IMR-90 (cell line): ENCODE measurements around the gene PPM1H. TPM values are rescaled to one million over a fixed set of nuclear protein-coding genes. Genes with fewer than 3 reads are reported as not detected.

ENCODE experiments used
- ATAC-seq: fragments of 200-7000 bp; cut with Tn5 transposase; 2 replicates; pipeline ENCODE4 v1.9.1; 2020; ENCODE audit warnings: low read depth, mild to moderate bottlenecking, moderate library complexity
- BruUV-seq: library from RNA; stranded (reverse); fragments of 400-500 nt; replicated peaks from 2 replicates; lab custom pipeline; 2021; lab: Mats Ljungman, UMichigan
- CTCF ChIA-PET: fragments of 300-600 bp; formaldehyde crosslinking; extraction: SDS; loops from one replicate; lab custom pipeline; 2021; ENCODE audit warnings: antibody characterized with exemption; lab: Yijun Ruan, JAX
- POLR2A ChIA-PET: fragments of 300-600 bp; sonication (Branson Sonifier 250); formaldehyde crosslinking; loops from one replicate; lab custom pipeline; 2022; ENCODE audit warnings: antibody characterized with exemption; ENCODE audit not compliant: unreplicated experiment; lab: Charles Lee
- DNase-seq: peaks from one replicate; pipeline ENCODE4 v3.0.0; 2013
- H2AFZ ChIP-seq: replicated peaks from 2 replicates; pipeline ENCODE3; 2013; ENCODE audit warnings: low read length, mild to moderate bottlenecking; ENCODE audit not compliant: poor library complexity
- H2AK5ac ChIP-seq: 2 replicates; pipeline ENCODE4 v1.6.1; 2013; ENCODE audit warnings: low read depth, low read length, inconsistent platforms
- H2AK9ac ChIP-seq: replicated peaks from 2 replicates; pipeline ENCODE3; 2013; ENCODE audit warnings: mild to moderate bottlenecking, low read depth, low read length, moderate library complexity; ENCODE audit not compliant: poor library complexity
- H2BK120ac ChIP-seq: 2 replicates; pipeline ENCODE4 v1.6.1; 2013; ENCODE audit warnings: low read depth, low read length, inconsistent platforms
- H2BK15ac ChIP-seq: 3 replicates; pipeline ENCODE4 v1.6.1; 2013; ENCODE audit warnings: low read depth, low read length, inconsistent platforms
- H2BK20ac ChIP-seq: 2 replicates; pipeline ENCODE4 v1.6.1; 2013; ENCODE audit warnings: low read depth, mild to moderate bottlenecking, inconsistent platforms, low read length, moderate library complexity
- H2BK5ac ChIP-seq: 2 replicates; pipeline ENCODE4 v1.6.1; 2013; ENCODE audit warnings: mild to moderate bottlenecking, low read depth, low read length, inconsistent platforms; ENCODE audit not compliant: poor library complexity, severe bottlenecking
- H3K14ac ChIP-seq: replicated peaks from 2 replicates; pipeline ENCODE4 v1.6.1; 2013; ENCODE audit warnings: low read depth, low read length, inconsistent platforms
- H3K18ac ChIP-seq: 2 replicates; pipeline ENCODE4 v1.6.1; 2013; ENCODE audit warnings: low read depth, low read length, control low read depth
- H3K23ac ChIP-seq: 2 replicates; pipeline ENCODE4 v1.6.1; 2013; ENCODE audit warnings: low read depth, low read length, inconsistent platforms
- H3K27ac ChIP-seq: 2 replicates; pipeline ENCODE4 v1.5.1; 2013; ENCODE audit warnings: mild to moderate bottlenecking, control low read depth, low read length; ENCODE audit not compliant: insufficient read depth
- H3K27me3 ChIP-seq: 2 replicates; pipeline ENCODE4 v1.6.1; 2013; ENCODE audit warnings: low read length; ENCODE audit not compliant: control insufficient read depth, insufficient read depth
- H3K36me3 ChIP-seq: 2 replicates; pipeline ENCODE4 v1.6.1; 2013; ENCODE audit warnings: low read length, mixed read lengths; ENCODE audit not compliant: control insufficient read depth, insufficient read depth
- H3K4ac ChIP-seq: 2 replicates; pipeline ENCODE4 v1.6.1; 2013; ENCODE audit warnings: low read depth, low read length, inconsistent platforms
- H3K4me1 ChIP-seq: 2 replicates; pipeline ENCODE4 v1.6.1; 2013; ENCODE audit warnings: low read length, mixed read lengths; ENCODE audit not compliant: control insufficient read depth, insufficient read depth
- H3K4me2 ChIP-seq: 2 replicates; pipeline ENCODE4 v1.6.1; 2013; ENCODE audit warnings: low read depth, mild to moderate bottlenecking, control low read depth, low read length, moderate library complexity
- H3K4me3 ChIP-seq: 2 replicates; pipeline ENCODE4 v1.5.1; 2013; ENCODE audit warnings: low read depth, mild to moderate bottlenecking, control low read depth, low read length, moderate library complexity; ENCODE audit not compliant: insufficient read depth
- H3K56ac ChIP-seq: 2 replicates; pipeline ENCODE4 v1.6.1; 2013; ENCODE audit warnings: low read length, inconsistent platforms; ENCODE audit not compliant: insufficient read depth; ENCODE audit errors: extremely low read depth
- H3K79me1 ChIP-seq, 2 experiments: 2 replicates each; pipeline ENCODE4 v1.6.1; 2013; ENCODE audit warnings: low read length in 2 of 2, inconsistent platforms in 1 of 2, low read depth in 1 of 2
- H3K9ac ChIP-seq: 2 replicates; pipeline ENCODE4 v1.6.1; 2013; ENCODE audit warnings: low read depth, low read length, control low read depth
- H3K9me1 ChIP-seq: 2 replicates; pipeline ENCODE4 v1.6.1; 2013; ENCODE audit warnings: low read length, inconsistent platforms; ENCODE audit not compliant: insufficient read depth
- H3K9me3 ChIP-seq: 2 replicates; pipeline ENCODE4 v1.6.1; 2013; ENCODE audit warnings: low read length; ENCODE audit not compliant: control insufficient read depth, insufficient read depth
- H4K20me1 ChIP-seq: 2 replicates; pipeline ENCODE4 v1.6.1; 2013; ENCODE audit warnings: low read length, inconsistent platforms; ENCODE audit not compliant: insufficient read depth
- H4K5ac ChIP-seq: 2 replicates; pipeline ENCODE4 v1.6.1; 2013; ENCODE audit warnings: mild to moderate bottlenecking, low read depth, low read length, control low read depth
- H4K8ac ChIP-seq, 2 experiments: 2 replicates each; pipeline ENCODE4 v1.6.1; 2013; ENCODE audit warnings: low read depth in 2 of 2, low read length in 2 of 2, control low read depth in 1 of 2, inconsistent platforms in 1 of 2
- H4K91ac ChIP-seq: 2 replicates; pipeline ENCODE4 v1.6.1; 2013; ENCODE audit warnings: low read depth, low read length, inconsistent platforms; ENCODE audit not compliant: insufficient read depth
- BHLHE40 ChIP-seq: fragments of 150-350 bp; IDR thresholded peaks from 2 replicates; pipeline ENCODE4 v1.6.1; 2016; ENCODE audit warnings: mild to moderate bottlenecking, low read depth, low read length
- CEBPB ChIP-seq: IDR thresholded peaks from 2 replicates; pipeline ENCODE4 v1.6.1; 2012; ENCODE audit warnings: low read depth, low read length, improper control_type of control experiment
- CHD1 ChIP-seq: IDR thresholded peaks from 2 replicates; pipeline ENCODE4 v1.6.1; 2012; ENCODE audit warnings: low read depth, low read length, improper control_type of control experiment
- FOS ChIP-seq: fragments of 150-350 bp; IDR thresholded peaks from 2 replicates; pipeline ENCODE4 v1.6.1; 2016; ENCODE audit warnings: low read depth, low read length
- MAFK ChIP-seq: IDR thresholded peaks from 2 replicates; pipeline ENCODE4 v1.6.1; 2012; ENCODE audit warnings: low read depth, low read length, improper control_type of control experiment
- MAZ ChIP-seq: IDR thresholded peaks from 2 replicates; pipeline ENCODE4 v1.6.1; 2012; ENCODE audit warnings: low read depth, mild to moderate bottlenecking, low read length, improper control_type of control experiment, moderate library complexity, borderline replicate concordance
- MXI1 ChIP-seq: IDR thresholded peaks from 2 replicates; pipeline ENCODE4 v1.6.1; 2012; ENCODE audit warnings: low read depth, mild to moderate bottlenecking, low read length, moderate library complexity, borderline replicate concordance
- NFE2L2 ChIP-seq: fragments of 150-350 bp; IDR thresholded peaks from 2 replicates; pipeline ENCODE4 v1.6.1; 2016; ENCODE audit warnings: low read depth, mild to moderate bottlenecking, low read length
- POLR2A ChIP-seq: IDR thresholded peaks from 2 replicates; pipeline ENCODE4 v1.6.1; 2012; ENCODE audit warnings: mild to moderate bottlenecking, low read depth, low read length
- RAD21 ChIP-seq: IDR thresholded peaks from 2 replicates; pipeline ENCODE4 v1.6.1; 2012; ENCODE audit warnings: low read length, improper control_type of control experiment
- RCOR1 ChIP-seq: IDR thresholded peaks from 2 replicates; pipeline ENCODE4 v1.6.1; 2012; ENCODE audit warnings: mild to moderate bottlenecking, low read length, improper control_type of control experiment; ENCODE audit not compliant: insufficient replicate concordance
- RFX5 ChIP-seq: IDR thresholded peaks from 2 replicates; pipeline ENCODE4 v1.8.0; 2012; ENCODE audit warnings: low read depth, mild to moderate bottlenecking, low read length, moderate library complexity
- SMC3 ChIP-seq: fragments of 150-350 bp; IDR thresholded peaks from 2 replicates; pipeline ENCODE4 v1.6.1; 2016; ENCODE audit warnings: low read depth, mild to moderate bottlenecking, antibody characterized with exemption, low read length, moderate library complexity
- WGBS, 2 experiments: methylation state at CpG; one replicate each; pipeline versions ENCODE4 v1.1.5 to v1.1.7; 2013; ENCODE audit warnings: missing lambda C conversion rate in 2 of 2; ENCODE audit not compliant: insufficient read length in 1 of 2; ENCODE audit errors: extremely low coverage in 2 of 2; 5-methylcytosine and 5-hydroxymethylcytosine counted together
- dilution Hi-C: fragments of 300-500 bp; cut with HindIII; formaldehyde crosslinking; loops from one replicate; pipeline ENCODE4 v1.14.3; 2018; ENCODE audit warnings: low sequenced_read_pairs; ENCODE audit not compliant: unreplicated experiment
- in situ Hi-C: fragments of 300-500 bp; cut with MboI; formaldehyde crosslinking; loops from 3 replicates; pipeline ENCODE4 v1.14.3; 2019; ENCODE audit warnings: low sequenced_read_pairs, inconsistent platforms, mixed read lengths
- intact Hi-C: fragments of 100-400 bp; cut with micrococcal nuclease; formaldehyde crosslinking; loops from 2 replicates; pipeline ENCODE4 v1.10.0; 2022
- polyA plus RNA-seq, 3 experiments: library from polyadenylated mRNA; depleted of rRNA; stranded (reverse); fragments of >200 nt; gene quantifications; 2 replicates each; pipeline ENCODE4 v1.2.3, GENCODE V29; 2012; ENCODE audit warnings: low replicate concordance in 1 of 3
- total RNA-seq: library from RNA; depleted of rRNA; stranded (reverse); fragments of >200 nt; gene quantifications from 2 replicates; pipeline ENCODE4 v1.2.3, GENCODE V29; 2012
- TF ChIP-seq, protein P1 (sequence below): conservative IDR thresholded peaks from 2 replicates; pipeline ENCODE4 v1.5.1; 2012; ENCODE audit warnings: mild to moderate bottlenecking, low read depth, low read length, improper control_type of control experiment
- TF ChIP-seq, protein P2 (sequence below): fragments of 150-350 bp; IDR thresholded peaks from 2 replicates; pipeline ENCODE4 v1.6.1; 2016; ENCODE audit warnings: low read depth, mild to moderate bottlenecking, low read length, moderate library complexity, borderline replicate concordance
- TF ChIP-seq, protein P3 (sequence below): fragments of 150-350 bp; IDR thresholded peaks from 2 replicates; pipeline ENCODE4 v1.6.1; 2017; ENCODE audit warnings: mild to moderate bottlenecking, antibody characterized with exemption, low read length, low read depth

The PPM1H gene
- total and polyA plus RNA-seq, 2 of the 4 experiments (the other 2 are of a cell fraction), result 0.14 to 0.18 TPM

DNA sequence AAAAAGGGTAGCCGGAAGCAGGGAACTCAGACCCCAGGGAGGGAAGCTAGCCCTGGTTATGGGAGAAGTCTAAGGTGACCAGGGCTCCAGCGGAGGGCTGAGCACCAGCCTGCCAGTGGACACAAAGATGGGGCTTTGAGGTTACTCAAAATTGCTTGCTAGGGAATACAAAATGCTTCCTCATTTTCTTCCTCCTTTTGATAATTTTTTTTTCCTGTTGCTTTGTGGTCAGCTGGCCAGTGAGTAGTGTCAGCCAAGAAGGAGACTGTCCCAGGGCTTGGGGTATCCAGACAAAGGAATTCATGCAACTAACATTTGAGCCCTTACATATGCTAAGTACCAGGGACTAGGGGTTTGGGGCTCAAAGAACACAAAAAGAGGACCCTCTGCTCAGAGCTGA lies 206.2 kb downstream of the PPM1H start:
- Histone ChIP-seq H3K9ac (no peak overlapping the region), H3K9me3 (no peaks in the 10 kb centered on the region), H3K27ac (no peak overlapping the region), H2BK120ac (peak overlapping the region; percentile 85), H4K8ac (peak overlapping the region in 1 of 2 experiments; percentile 31; a peak in 1 of 4 replicates), H2BK5ac (no peak overlapping the region), H3K79me1 (0 out of 4 replicates have a peak, but pooled peaks cover 0 to under 1% of the 10 kb centered on the region in 2 experiments), H2AK9ac (no peak overlapping the region), H4K91ac (peak overlapping the region; percentile 43; the same call in 1 of the 2 replicates), H2BK15ac (peak overlapping the region; percentile 45; the same call in 2 of the 3 replicates), H3K9me1 (peaks cover 13% of the 10 kb centered on the region), H3K14ac (peak overlapping the region; percentile 47), H3K36me3 (no peaks in the 10 kb centered on the region), H3K4me2 (no peak overlapping the region), H3K18ac (no peak overlapping the region; the same call in 1 of the 2 replicates), H4K5ac (no peak overlapping the region; the same call in 1 of the 2 replicates), H3K27me3 (no peaks in the 10 kb centered on the region), H4K20me1 (no peaks in the 10 kb centered on the region), H2AFZ (peak overlapping the region; percentile 3), H3K4me1 (peaks cover 24% of the 10 kb centered on the region), H2BK20ac (peak overlapping the region; percentile 73), H2AK5ac (peak overlapping the region; percentile 59; the same call in 1 of the 2 replicates), H3K4ac (peak overlapping the region; percentile 23), H3K4me3 (no peak overlapping the region), H3K23ac (peak overlapping the region; percentile 64; the same call in 1 of the 2 replicates), H3K56ac (no peak overlapping the region)
- POLR2A ChIA-PET, result no interaction called here
- dilution Hi-C loops, result no loop called here
- ATAC-seq (no peak), DNase-seq (no peak)
- in situ Hi-C loops, result no loop called here
- BruUV-seq, result no TSS peak
- CTCF ChIA-PET, result no interaction called here
- WGBS, 2 experiments, result no CpG with 5 or more reads among the region's 2 CpGs
- intact Hi-C loops, result no loop called here
- TF ChIP-seq MXI1 (no peak), FOS (no peak), RFX5 (no peak), POLR2A (no peak), BHLHE40 (no peak), MAZ (no peak), CEBPB (no peak), RCOR1 (no peak), CHD1 (no peak), SMC3 (no peak), NFE2L2 (no peak), MAFK (no peak), RAD21 (no peak)
- TF ChIP-seq, protein P1, sequence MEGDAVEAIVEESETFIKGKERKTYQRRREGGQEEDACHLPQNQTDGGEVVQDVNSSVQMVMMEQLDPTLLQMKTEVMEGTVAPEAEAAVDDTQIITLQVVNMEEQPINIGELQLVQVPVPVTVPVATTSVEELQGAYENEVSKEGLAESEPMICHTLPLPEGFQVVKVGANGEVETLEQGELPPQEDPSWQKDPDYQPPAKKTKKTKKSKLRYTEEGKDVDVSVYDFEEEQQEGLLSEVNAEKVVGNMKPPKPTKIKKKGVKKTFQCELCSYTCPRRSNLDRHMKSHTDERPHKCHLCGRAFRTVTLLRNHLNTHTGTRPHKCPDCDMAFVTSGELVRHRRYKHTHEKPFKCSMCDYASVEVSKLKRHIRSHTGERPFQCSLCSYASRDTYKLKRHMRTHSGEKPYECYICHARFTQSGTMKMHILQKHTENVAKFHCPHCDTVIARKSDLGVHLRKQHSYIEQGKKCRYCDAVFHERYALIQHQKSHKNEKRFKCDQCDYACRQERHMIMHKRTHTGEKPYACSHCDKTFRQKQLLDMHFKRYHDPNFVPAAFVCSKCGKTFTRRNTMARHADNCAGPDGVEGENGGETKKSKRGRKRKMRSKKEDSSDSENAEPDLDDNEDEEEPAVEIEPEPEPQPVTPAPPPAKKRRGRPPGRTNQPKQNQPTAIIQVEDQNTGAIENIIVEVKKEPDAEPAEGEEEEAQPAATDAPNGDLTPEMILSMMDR, result no peak
- TF ChIP-seq, protein P2, sequence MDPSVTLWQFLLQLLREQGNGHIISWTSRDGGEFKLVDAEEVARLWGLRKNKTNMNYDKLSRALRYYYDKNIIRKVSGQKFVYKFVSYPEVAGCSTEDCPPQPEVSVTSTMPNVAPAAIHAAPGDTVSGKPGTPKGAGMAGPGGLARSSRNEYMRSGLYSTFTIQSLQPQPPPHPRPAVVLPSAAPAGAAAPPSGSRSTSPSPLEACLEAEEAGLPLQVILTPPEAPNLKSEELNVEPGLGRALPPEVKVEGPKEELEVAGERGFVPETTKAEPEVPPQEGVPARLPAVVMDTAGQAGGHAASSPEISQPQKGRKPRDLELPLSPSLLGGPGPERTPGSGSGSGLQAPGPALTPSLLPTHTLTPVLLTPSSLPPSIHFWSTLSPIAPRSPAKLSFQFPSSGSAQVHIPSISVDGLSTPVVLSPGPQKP, result no peak
- TF ChIP-seq, protein P3, sequence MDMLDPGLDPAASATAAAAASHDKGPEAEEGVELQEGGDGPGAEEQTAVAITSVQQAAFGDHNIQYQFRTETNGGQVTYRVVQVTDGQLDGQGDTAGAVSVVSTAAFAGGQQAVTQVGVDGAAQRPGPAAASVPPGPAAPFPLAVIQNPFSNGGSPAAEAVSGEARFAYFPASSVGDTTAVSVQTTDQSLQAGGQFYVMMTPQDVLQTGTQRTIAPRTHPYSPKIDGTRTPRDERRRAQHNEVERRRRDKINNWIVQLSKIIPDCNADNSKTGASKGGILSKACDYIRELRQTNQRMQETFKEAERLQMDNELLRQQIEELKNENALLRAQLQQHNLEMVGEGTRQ, result no peak
